OCI-LY3 (cell line): ENCODE results near the gene OR1M1.

Experiments
- EZH2phosphoT487 ChIP-seq: fragments of 200-600 bp; shearing (Covaris generic); IDR thresholded peaks from 2 replicates; pipeline ENCODE4 v1.6.1; 2018; ENCODE audit warnings: antibody characterized with exemption, mixed run types, low read depth
- TF ChIP-seq, protein P1 (sequence below): fragments of 200-600, 300-600 bp; sonication (generic); IDR thresholded peaks from 2 replicates; pipeline ENCODE4 v1.5.1; 2014; ENCODE audit warnings: antibody characterized with exemption, low read length, low read depth

GRCh38 chr19:9116547-9116946 is 29.7 kb downstream of the OR1M1 start:
- TF ChIP-seq, protein P1, sequence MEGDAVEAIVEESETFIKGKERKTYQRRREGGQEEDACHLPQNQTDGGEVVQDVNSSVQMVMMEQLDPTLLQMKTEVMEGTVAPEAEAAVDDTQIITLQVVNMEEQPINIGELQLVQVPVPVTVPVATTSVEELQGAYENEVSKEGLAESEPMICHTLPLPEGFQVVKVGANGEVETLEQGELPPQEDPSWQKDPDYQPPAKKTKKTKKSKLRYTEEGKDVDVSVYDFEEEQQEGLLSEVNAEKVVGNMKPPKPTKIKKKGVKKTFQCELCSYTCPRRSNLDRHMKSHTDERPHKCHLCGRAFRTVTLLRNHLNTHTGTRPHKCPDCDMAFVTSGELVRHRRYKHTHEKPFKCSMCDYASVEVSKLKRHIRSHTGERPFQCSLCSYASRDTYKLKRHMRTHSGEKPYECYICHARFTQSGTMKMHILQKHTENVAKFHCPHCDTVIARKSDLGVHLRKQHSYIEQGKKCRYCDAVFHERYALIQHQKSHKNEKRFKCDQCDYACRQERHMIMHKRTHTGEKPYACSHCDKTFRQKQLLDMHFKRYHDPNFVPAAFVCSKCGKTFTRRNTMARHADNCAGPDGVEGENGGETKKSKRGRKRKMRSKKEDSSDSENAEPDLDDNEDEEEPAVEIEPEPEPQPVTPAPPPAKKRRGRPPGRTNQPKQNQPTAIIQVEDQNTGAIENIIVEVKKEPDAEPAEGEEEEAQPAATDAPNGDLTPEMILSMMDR: no peak
- no peak for TF ChIP-seq EZH2phosphoT487
